Neural cell (in vitro differentiated cells): ENCODE data around the gene ENHO. TPM values are rescaled to one million over a fixed set of nuclear protein-coding genes. Genes with fewer than 3 reads are reported as not detected.

Experiments used
- H2AFZ ChIP-seq: fragments of 200-600, 300-800 bp; sonication (generic), shearing (Covaris generic); 2 replicates; pipeline ENCODE4 v1.6.0; 2014; ENCODE audit warnings: low read depth, mild to moderate bottlenecking, antibody characterized with exemption, low read length, moderate library complexity
- H3F3A ChIP-seq: fragments of 200-600 bp; shearing (Covaris generic); 2 replicates; pipeline ENCODE4 v1.6.1; 2016; ENCODE audit warnings: mild to moderate bottlenecking, moderate library complexity, mixed read lengths, antibody characterized with exemption, low read length; ENCODE audit not compliant: insufficient read depth, poor library complexity, severe bottlenecking
- H3K27ac ChIP-seq: fragments of 200-600, 300-800 bp; sonication (generic), shearing (Covaris generic); 2 replicates; pipeline ENCODE4 v1.5.1; 2014; ENCODE audit warnings: mild to moderate bottlenecking, low read length, moderate library complexity
- H3K27me3 ChIP-seq: fragments of 300-800, 200-600 bp; sonication (generic), shearing (Covaris generic); 2 replicates; pipeline ENCODE4 v1.6.0; 2014; ENCODE audit warnings: mild to moderate bottlenecking, low read depth, low read length, moderate library complexity; ENCODE audit not compliant: insufficient read depth
- H3K36me3 ChIP-seq: fragments of 300-800, 200-600 bp; sonication (generic), shearing (Covaris generic); 2 replicates; pipeline ENCODE4 v1.5.1; 2014; ENCODE audit warnings: mild to moderate bottlenecking, antibody characterized with exemption, low read length, moderate library complexity; ENCODE audit not compliant: insufficient read depth
- H3K4me2 ChIP-seq: fragments of 300-800, 200-600 bp; sonication (generic), shearing (Covaris generic); 2 replicates; pipeline ENCODE4 v1.6.0; 2014; ENCODE audit warnings: mild to moderate bottlenecking, low read length
- H3K4me3 ChIP-seq: fragments of 300-800, 200-600 bp; sonication (generic), shearing (Covaris generic); 2 replicates; pipeline ENCODE4 v1.5.1; 2014; ENCODE audit warnings: mild to moderate bottlenecking, low read length, moderate library complexity
- H3K79me2 ChIP-seq: fragments of 200-600 bp; shearing (Covaris generic); replicated peaks from 2 replicates; pipeline ENCODE4 v1.6.0; 2014; ENCODE audit warnings: mild to moderate bottlenecking, low read length, moderate library complexity; ENCODE audit not compliant: insufficient read depth
- H3K9ac ChIP-seq: fragments of 300-800, 200-600 bp; sonication (generic), shearing (Covaris generic); 2 replicates; pipeline ENCODE4 v1.6.1; 2016; ENCODE audit warnings: mild to moderate bottlenecking, low read length, mixed read lengths
- H3K9me2 ChIP-seq: fragments of 200-600 bp; shearing (Covaris generic); 2 replicates; pipeline ENCODE4 v1.6.1; 2016; ENCODE audit warnings: mild to moderate bottlenecking, low read length, mixed read lengths; ENCODE audit not compliant: insufficient read depth
- H3K9me3 ChIP-seq: fragments of 200-600, 300-800 bp; sonication (generic), shearing (Covaris generic); 2 replicates; pipeline ENCODE4 v1.6.1; 2016; ENCODE audit warnings: mild to moderate bottlenecking, mixed run types, low read length, moderate library complexity, mixed read lengths
- H4K20me1 ChIP-seq: fragments of 200-600 bp; shearing (Covaris generic); 2 replicates; pipeline ENCODE4 v1.6.1; 2016; ENCODE audit warnings: mild to moderate bottlenecking, mixed run types; ENCODE audit not compliant: insufficient read depth
- EP300 ChIP-seq: fragments of 450-650 bp; conservative IDR thresholded peaks from 2 replicates; pipeline ENCODE4 v1.6.1; 2014; ENCODE audit warnings: antibody characterized with exemption, mild to moderate bottlenecking, moderate library complexity; ENCODE audit not compliant: poor library complexity, severe bottlenecking
- EZH2 ChIP-seq: fragments of 200-600, 300-800 bp; shearing (Covaris generic), sonication (generic); IDR thresholded peaks from 2 replicates; pipeline ENCODE4 v1.6.1; 2014; ENCODE audit warnings: antibody characterized with exemption, low read length, borderline replicate concordance, mild to moderate bottlenecking; ENCODE audit not compliant: insufficient read depth, poor library complexity, severe bottlenecking
- MXI1 ChIP-seq: fragments of 450-650 bp; conservative IDR thresholded peaks from 2 replicates; pipeline ENCODE4 v1.6.1; 2014; ENCODE audit warnings: antibody characterized with exemption, mild to moderate bottlenecking; ENCODE audit not compliant: poor library complexity, severe bottlenecking
- POLR2AphosphoS5 ChIP-seq: IDR thresholded peaks from 2 replicates; pipeline ENCODE4 v1.6.1; 2012
- RAD21 ChIP-seq: fragments of 450-650 bp; conservative IDR thresholded peaks from 2 replicates; pipeline ENCODE4 v1.6.1; 2014; ENCODE audit warnings: antibody characterized with exemption, mild to moderate bottlenecking, moderate library complexity
- SMC3 ChIP-seq: fragments of 450-650 bp; conservative IDR thresholded peaks from 2 replicates; pipeline ENCODE4 v1.6.1; 2014; ENCODE audit warnings: antibody characterized with exemption, mild to moderate bottlenecking, moderate library complexity; ENCODE audit not compliant: poor library complexity
- TAF1 ChIP-seq: IDR thresholded peaks from 2 replicates; pipeline ENCODE4 v1.6.1; 2012; ENCODE audit warnings: low read depth
- polyA minus RNA-seq: library from RNA; depleted of rRNA, polyadenylated mRNA; stranded (reverse); fragments of >200 nt; gene quantifications from 2 replicates; pipeline ENCODE4 v1.2.3, GENCODE V29; 2014
- polyA plus RNA-seq: library from polyadenylated mRNA; depleted of rRNA; stranded (reverse); fragments of >200 nt; gene quantifications from 2 replicates; pipeline ENCODE4 v1.2.3, GENCODE V29; 2014
- TF ChIP-seq, protein P1 (sequence below): IDR thresholded peaks from 2 replicates; pipeline ENCODE4 v1.6.1; 2012; ENCODE audit warnings: borderline replicate concordance
- TF ChIP-seq, protein P2 (sequence below): fragments of 450-650 bp; IDR thresholded peaks from 2 replicates; pipeline ENCODE4 v1.5.1; 2014; ENCODE audit warnings: antibody characterized with exemption, mild to moderate bottlenecking, moderate library complexity; ENCODE audit not compliant: poor library complexity, severe bottlenecking

ENHO gene
- polyA plus RNA-seq (163 and 172 TPM in 2 replicates), polyA minus RNA-seq (46.8 and 61.8 TPM in 2 replicates)

DNA sequence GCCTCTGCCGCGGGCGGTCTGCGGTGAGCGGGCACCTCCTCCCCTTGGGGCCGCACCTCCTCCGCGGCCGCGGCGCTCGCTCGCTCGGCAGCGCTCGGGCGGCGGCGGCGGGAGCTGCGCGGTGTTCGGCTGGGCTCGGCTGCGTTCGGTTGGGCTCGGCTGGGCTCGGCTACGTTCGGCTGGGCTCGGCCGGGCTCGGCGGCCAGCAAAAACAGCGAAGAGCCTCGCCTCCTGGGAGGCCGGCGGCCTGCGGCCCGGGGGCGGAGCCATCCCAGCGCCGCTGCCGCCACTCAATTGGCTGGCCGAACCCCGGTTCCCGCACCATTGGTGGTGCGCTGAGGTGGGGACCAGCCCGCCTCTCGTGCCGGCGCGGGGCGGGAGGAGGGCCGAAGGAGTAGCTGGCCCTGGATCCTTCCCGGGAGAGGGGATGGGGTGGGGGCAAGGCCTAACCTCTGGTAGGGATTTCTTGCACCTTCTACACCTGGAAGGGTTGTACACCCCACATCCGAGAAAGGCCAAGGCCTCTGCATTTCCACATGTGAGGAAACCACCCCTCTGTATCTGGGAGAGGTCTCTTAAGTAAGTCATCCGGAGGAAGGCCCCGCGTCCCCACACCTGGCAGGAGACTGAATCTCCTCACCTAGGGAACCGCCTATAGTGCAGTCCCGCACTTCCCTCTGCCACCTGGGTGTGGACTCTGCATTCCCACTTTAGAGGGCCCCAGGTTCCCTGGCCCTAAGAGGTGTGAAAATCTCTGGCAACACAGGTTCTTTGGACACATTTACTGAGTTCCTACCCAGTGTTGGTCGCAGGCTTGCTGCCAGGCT lies at the start of gene ENHO:
Gene ENHO, minus strand, starts transcription at position 20 of the 827 bp plus-strand sequence. CDS start 1,295 bp downstream, outside the sequence.
- Histone ChIP-seq H3K27ac (peak within 1 kb of the TSS; percentile 53), H3K4me2 (peak within 1 kb of the TSS; percentile 98), H2AFZ (peak within 1 kb of the TSS; percentile 98), H3K9me2 (no peaks in the 10 kb centered on the region), H3K9me3 (no peaks in the 10 kb centered on the region), H3F3A (no peaks in the 10 kb centered on the region), H3K9ac (peak within 1 kb of the TSS; percentile 90), H4K20me1 (no peaks in the 10 kb centered on the region), H3K27me3 (no peaks in the 10 kb centered on the region), H3K79me2 (peaks cover 3% of the 10 kb centered on the region), H3K4me3 (peak within 1 kb of the TSS; percentile 87), H3K36me3 (no peaks in the 10 kb centered on the region)
- TF ChIP-seq, protein P1, sequence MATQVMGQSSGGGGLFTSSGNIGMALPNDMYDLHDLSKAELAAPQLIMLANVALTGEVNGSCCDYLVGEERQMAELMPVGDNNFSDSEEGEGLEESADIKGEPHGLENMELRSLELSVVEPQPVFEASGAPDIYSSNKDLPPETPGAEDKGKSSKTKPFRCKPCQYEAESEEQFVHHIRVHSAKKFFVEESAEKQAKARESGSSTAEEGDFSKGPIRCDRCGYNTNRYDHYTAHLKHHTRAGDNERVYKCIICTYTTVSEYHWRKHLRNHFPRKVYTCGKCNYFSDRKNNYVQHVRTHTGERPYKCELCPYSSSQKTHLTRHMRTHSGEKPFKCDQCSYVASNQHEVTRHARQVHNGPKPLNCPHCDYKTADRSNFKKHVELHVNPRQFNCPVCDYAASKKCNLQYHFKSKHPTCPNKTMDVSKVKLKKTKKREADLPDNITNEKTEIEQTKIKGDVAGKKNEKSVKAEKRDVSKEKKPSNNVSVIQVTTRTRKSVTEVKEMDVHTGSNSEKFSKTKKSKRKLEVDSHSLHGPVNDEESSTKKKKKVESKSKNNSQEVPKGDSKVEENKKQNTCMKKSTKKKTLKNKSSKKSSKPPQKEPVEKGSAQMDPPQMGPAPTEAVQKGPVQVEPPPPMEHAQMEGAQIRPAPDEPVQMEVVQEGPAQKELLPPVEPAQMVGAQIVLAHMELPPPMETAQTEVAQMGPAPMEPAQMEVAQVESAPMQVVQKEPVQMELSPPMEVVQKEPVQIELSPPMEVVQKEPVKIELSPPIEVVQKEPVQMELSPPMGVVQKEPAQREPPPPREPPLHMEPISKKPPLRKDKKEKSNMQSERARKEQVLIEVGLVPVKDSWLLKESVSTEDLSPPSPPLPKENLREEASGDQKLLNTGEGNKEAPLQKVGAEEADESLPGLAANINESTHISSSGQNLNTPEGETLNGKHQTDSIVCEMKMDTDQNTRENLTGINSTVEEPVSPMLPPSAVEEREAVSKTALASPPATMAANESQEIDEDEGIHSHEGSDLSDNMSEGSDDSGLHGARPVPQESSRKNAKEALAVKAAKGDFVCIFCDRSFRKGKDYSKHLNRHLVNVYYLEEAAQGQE: no peak
- TF ChIP-seq EP300: no peak
- peak; percentile 25 for TF ChIP-seq TAF1
- TF ChIP-seq, protein P2, sequence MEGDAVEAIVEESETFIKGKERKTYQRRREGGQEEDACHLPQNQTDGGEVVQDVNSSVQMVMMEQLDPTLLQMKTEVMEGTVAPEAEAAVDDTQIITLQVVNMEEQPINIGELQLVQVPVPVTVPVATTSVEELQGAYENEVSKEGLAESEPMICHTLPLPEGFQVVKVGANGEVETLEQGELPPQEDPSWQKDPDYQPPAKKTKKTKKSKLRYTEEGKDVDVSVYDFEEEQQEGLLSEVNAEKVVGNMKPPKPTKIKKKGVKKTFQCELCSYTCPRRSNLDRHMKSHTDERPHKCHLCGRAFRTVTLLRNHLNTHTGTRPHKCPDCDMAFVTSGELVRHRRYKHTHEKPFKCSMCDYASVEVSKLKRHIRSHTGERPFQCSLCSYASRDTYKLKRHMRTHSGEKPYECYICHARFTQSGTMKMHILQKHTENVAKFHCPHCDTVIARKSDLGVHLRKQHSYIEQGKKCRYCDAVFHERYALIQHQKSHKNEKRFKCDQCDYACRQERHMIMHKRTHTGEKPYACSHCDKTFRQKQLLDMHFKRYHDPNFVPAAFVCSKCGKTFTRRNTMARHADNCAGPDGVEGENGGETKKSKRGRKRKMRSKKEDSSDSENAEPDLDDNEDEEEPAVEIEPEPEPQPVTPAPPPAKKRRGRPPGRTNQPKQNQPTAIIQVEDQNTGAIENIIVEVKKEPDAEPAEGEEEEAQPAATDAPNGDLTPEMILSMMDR: no peak
- TF ChIP-seq RAD21: no peak
- TF ChIP-seq EZH2: no peak
- TF ChIP-seq MXI1: peak; percentile 21
- no peak for TF ChIP-seq SMC3
- peak; percentile 63 for TF ChIP-seq POLR2AphosphoS5

DNA sequence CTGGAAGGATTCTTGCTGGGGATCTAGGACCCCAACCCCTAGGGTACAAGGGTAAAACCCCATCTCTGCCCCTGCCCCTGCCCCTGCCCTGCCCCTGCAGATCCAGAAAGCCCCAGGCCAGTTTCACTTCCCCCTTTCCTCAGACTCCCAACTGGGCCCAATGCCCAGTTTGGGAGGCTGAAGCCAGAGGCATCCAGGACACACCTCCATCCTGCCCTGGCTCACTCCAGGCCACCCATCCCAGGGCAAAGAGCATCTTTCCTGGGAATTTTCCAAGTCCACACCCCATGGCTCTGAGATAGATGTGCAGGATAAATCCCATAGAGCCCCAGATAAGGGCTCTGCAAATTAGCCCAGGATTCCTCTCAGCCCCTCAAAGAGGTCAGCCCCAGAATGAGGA lies 49.3 kb upstream of the ENHO start:
- Histone ChIP-seq H3K9me3 (no peaks in the 10 kb centered on the region), H3K79me2 (peaks cover 16% of the 10 kb centered on the region), H3K27me3 (no peaks in the 10 kb centered on the region), H3K36me3 (no peaks in the 10 kb centered on the region), H3K9me2 (no peaks in the 10 kb centered on the region), H3K4me3 (no peak overlapping the region), H2AFZ (no peak overlapping the region), H3K9ac (no peak overlapping the region), H4K20me1 (peaks cover 2% of the 10 kb centered on the region), H3K4me2 (no peak overlapping the region), H3K27ac (no peak overlapping the region), H3F3A (no peaks in the 10 kb centered on the region)
- TF ChIP-seq POLR2AphosphoS5 (no peak), EZH2 (no peak), SMC3 (no peak), RAD21 (no peak), MXI1 (no peak), EP300 (no peak), TAF1 (no peak)
- TF ChIP-seq, protein P1: no peak
- TF ChIP-seq, protein P2: no peak
